Osteoblast (primary cell): ENCODE data around the gene NDUFA9. TPM values are rescaled to one million over a fixed set of nuclear protein-coding genes. Genes with fewer than 3 reads are reported as not detected.

Source experiments
- DNase-seq: peaks from one replicate; pipeline ENCODE4 v3.0.0; 2011; ENCODE audit warnings: low spot score, mixed read lengths; ENCODE audit not compliant: insufficient read length; ENCODE audit errors: missing footprints
- H2AFZ ChIP-seq: 2 replicates; pipeline ENCODE4 v1.6.0; 2011; ENCODE audit warnings: mild to moderate bottlenecking, low read length
- H3K27ac ChIP-seq: 2 replicates; pipeline ENCODE4 v1.5.1; 2011; ENCODE audit warnings: mild to moderate bottlenecking, low read depth, low read length, moderate library complexity
- H3K27me3 ChIP-seq: 2 replicates; pipeline ENCODE4 v1.6.0; 2012; ENCODE audit warnings: mild to moderate bottlenecking, control low read depth, inconsistent platforms, low read length, moderate library complexity; ENCODE audit not compliant: insufficient read depth
- H3K36me3 ChIP-seq: 2 replicates; pipeline ENCODE4 v1.5.1; 2011; ENCODE audit warnings: mild to moderate bottlenecking, low read length, control low read depth, moderate library complexity; ENCODE audit not compliant: insufficient read depth
- H3K4me1 ChIP-seq: 2 replicates; pipeline ENCODE4 v1.5.1; 2011; ENCODE audit warnings: mild to moderate bottlenecking, low read length, control low read depth, moderate library complexity; ENCODE audit not compliant: insufficient read depth
- H3K4me2 ChIP-seq: 2 replicates; pipeline ENCODE4 v1.6.0; 2011; ENCODE audit warnings: mild to moderate bottlenecking, low read length; ENCODE audit not compliant: insufficient read depth
- H3K4me3 ChIP-seq: fragments of 200-600 bp; sonication (generic); 3 replicates; pipeline ENCODE4 v1.5.1; 2012; ENCODE audit warnings: mild to moderate bottlenecking, low read length, inconsistent platforms; ENCODE audit not compliant: insufficient read depth
- H3K79me2 ChIP-seq: 2 replicates; pipeline ENCODE4 v1.6.0; 2012; ENCODE audit warnings: mild to moderate bottlenecking, low read length, control low read depth, inconsistent platforms; ENCODE audit not compliant: insufficient read depth
- H3K9me3 ChIP-seq: 2 replicates; pipeline ENCODE4 v1.5.1; 2011; ENCODE audit warnings: low read depth, low read length, control low read depth
- H4K20me1 ChIP-seq: 2 replicates; pipeline ENCODE4 v1.6.0; 2012; ENCODE audit warnings: mild to moderate bottlenecking, low read length, control low read depth; ENCODE audit not compliant: insufficient read depth
- CTCF ChIP-seq: IDR thresholded peaks from 2 replicates; pipeline ENCODE4 v1.5.1; 2011; ENCODE audit warnings: mild to moderate bottlenecking, low read depth, low read length, moderate library complexity; ENCODE audit errors: extremely low read depth
- total RNA-seq: library from RNA; depleted of rRNA; stranded (reverse); fragments of >200 nt; gene quantifications from 2 replicates; pipeline ENCODE4 v1.2.3, GENCODE V29; 2012

NDUFA9 gene
- total RNA-seq, 1 donor, result 29.0 TPM

DNA sequence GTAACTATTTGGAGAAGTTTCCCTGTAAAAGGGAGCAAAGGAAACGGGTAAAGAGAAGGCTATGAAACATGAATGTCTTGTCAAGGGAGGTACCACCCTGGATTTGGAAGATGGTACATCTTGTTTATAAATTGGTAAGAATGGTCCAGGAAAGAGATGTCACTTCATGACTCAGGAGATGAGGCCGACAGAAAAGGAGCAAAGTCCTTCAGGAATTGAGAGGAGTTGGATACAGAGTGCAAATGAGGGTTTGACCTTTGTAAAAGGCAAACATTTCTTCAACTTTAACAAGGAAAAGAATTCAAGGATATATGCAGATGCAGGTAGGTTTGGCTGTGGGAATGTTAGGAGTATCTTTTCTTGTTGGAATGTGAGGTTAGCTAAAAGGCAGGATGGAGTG lies 30.8 kb downstream of the NDUFA9 start:
- Histone ChIP-seq H3K27ac (no peak overlapping the region), H3K9me3 (no peaks in the 10 kb centered on the region), H3K79me2 (no peaks in the 10 kb centered on the region), H3K4me2 (no peak overlapping the region), H4K20me1 (no peaks in the 10 kb centered on the region), H3K4me3 (no peak overlapping the region), H3K36me3 (peaks cover 10% of the 10 kb centered on the region), H2AFZ (no peak overlapping the region), H3K4me1 (no peaks in the 10 kb centered on the region), H3K27me3 (no peaks in the 10 kb centered on the region)
- DNase-seq, result no peak
- TF ChIP-seq CTCF, result no peak

DNA sequence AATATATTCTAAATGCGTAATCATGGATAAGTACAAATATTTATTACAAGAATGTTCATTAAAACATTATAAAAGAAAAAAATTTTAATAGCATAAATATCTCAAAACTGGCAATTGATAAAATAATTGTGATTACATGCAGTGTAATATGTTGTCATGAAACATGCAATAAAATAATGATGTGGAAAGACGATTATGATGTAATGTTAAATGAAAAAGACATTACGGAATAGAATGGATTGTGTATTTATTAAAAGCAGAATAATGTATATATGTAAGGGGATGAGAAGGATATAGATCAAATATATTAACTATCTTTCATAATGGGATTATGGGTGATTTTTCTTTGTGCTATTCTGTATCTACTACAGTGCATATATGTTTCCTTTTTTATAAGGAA lies 32.8 kb downstream of the NDUFA9 start:
- Histone ChIP-seq H3K27ac (no peak overlapping the region), H3K79me2 (no peaks in the 10 kb centered on the region), H4K20me1 (no peaks in the 10 kb centered on the region), H3K36me3 (peaks cover 16% of the 10 kb centered on the region), H3K4me2 (no peak overlapping the region), H3K27me3 (no peaks in the 10 kb centered on the region), H3K4me3 (no peak overlapping the region), H3K4me1 (no peaks in the 10 kb centered on the region), H3K9me3 (no peaks in the 10 kb centered on the region), H2AFZ (no peak overlapping the region)
- no peak for TF ChIP-seq CTCF
- no peak for DNase-seq

GRCh38 chr12:4685317-4685716 lies 36.4 kb downstream of the NDUFA9 start:
- no peaks in the 10 kb centered on the region for H3K27me3 ChIP-seq
- H4K20me1 ChIP-seq, result no peaks in the 10 kb centered on the region
- TF ChIP-seq CTCF, result no peak
- H3K4me3 ChIP-seq, result no peak overlapping the region
- H3K79me2 ChIP-seq, result no peaks in the 10 kb centered on the region
- H2AFZ ChIP-seq, result no peak overlapping the region
- no peak overlapping the region for H3K27ac ChIP-seq
- no peaks in the 10 kb centered on the region for H3K9me3 ChIP-seq
- H3K36me3 ChIP-seq, result peaks cover 31% of the 10 kb centered on the region
- no peak overlapping the region for H3K4me2 ChIP-seq
- H3K4me1 ChIP-seq, result no peaks in the 10 kb centered on the region
- DNase-seq, result no peak

DNA sequence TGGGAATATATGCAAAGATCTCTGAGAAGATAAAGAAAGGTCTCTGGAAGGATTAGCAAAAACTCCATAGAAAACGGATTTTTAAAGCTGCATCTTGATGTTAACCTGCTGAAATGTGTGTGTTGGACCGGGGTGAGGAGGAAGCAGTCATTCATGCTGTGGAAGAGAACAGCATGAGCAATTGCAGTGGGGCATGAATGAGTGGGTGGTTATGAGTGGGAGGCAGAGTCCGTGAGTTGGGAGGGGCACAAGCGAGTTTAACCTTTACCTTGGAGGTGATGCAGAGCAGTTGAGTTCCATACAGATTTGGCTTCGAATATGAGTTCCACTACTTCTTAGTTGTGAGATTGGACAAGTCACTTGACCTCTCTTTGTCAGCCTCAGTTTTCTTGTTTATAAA lies 41.8 kb downstream of the NDUFA9 start:
- H3K4me2 ChIP-seq, result no peak overlapping the region
- no peak overlapping the region for H2AFZ ChIP-seq
- TF ChIP-seq CTCF, result no peak
- no peaks in the 10 kb centered on the region for H3K79me2 ChIP-seq
- no peaks in the 10 kb centered on the region for H3K9me3 ChIP-seq
- no peak overlapping the region for H3K27ac ChIP-seq
- H3K36me3 ChIP-seq, result peaks cover 17% of the 10 kb centered on the region
- no peaks in the 10 kb centered on the region for H4K20me1 ChIP-seq
- DNase-seq, result no peak
- no peaks in the 10 kb centered on the region for H3K27me3 ChIP-seq
- no peaks in the 10 kb centered on the region for H3K4me1 ChIP-seq
- no peak overlapping the region for H3K4me3 ChIP-seq

Other genes with a start within 250 kb of the NDUFA9 start
- not detected in 2 replicates for gene FGF6, start 203.3 kb upstream of the NDUFA9 start, total RNA-seq
- 2.2 and 3.5 TPM in 2 replicates for gene RAD51AP1, start 110.2 kb upstream of the NDUFA9 start, total RNA-seq
- 27.1 and 30.4 TPM in 2 replicates for gene DYRK4, start 86.9 kb upstream of the NDUFA9 start, total RNA-seq
- gene AKAP3, start 63 bp upstream of the NDUFA9 start, total RNA-seq, result 1.5 and 2.2 TPM in 2 replicates
- gene GALNT8, start 71.3 kb downstream of the NDUFA9 start, total RNA-seq, result not detected in 2 replicates